NCI-H2081 (cell line): ENCODE data around the gene PIP5KL1.

Source experiments
- DNase-seq, 2 experiments: peaks; one replicate each; lab custom pipeline; 2025; lab: John Stamatoyannopoulos, UW

The PIP5KL1 gene

DNA sequence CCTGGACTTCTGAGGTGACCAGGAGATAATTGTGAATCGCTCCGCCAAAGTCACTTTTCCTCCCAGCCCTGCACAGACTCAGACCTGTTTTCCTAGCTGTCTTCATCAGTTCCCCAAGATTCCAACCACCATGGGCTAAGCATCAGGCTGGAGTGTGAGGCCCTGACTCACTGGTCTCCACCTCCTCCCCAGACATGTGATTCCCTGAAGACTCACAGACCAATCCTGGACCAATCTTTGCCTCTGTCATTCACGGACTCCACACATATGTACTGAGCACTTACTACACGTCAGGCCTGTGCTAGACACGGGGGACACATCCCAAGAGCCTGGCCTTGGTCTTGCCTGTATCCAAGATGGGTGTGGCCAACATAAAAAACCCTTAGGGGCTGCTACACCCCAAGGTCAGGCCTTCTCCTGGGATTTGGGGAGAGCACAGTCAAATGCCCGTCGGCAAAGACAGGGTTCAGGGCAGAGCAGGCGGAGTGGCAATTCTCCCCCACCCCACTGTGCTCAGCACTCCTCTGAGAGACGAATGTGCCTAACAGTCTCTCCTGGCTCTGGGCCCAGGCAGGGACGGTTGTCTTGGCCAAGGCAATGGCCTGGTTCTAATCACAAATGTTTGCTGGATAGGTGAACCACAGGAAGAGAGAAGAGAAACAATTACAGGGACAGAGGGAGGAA is 38.3 kb upstream of the PIP5KL1 start:
- peak; percentile 63 to 84 for DNase-seq

DNA sequence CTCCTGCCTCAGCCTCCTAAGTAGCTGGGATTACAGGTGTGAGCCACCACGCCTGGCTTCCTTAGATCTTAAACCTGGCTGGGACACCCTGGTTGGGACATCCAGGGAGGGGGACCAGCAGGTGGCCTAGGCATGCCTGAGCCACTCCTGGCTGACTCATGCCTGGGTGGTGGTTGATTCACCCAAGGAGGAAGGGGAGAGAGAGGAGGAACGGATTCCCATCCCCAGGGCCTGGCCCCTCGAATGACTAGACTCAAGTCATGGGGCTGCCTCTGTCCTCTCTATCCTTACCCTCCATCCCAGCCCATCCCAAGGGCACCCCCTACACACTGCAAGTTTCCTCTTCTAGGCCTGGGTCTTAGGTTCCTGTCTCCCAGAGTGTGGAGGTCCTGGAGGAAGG is 37.5 kb upstream of the PIP5KL1 start:
- DNase-seq: no peak

DNA sequence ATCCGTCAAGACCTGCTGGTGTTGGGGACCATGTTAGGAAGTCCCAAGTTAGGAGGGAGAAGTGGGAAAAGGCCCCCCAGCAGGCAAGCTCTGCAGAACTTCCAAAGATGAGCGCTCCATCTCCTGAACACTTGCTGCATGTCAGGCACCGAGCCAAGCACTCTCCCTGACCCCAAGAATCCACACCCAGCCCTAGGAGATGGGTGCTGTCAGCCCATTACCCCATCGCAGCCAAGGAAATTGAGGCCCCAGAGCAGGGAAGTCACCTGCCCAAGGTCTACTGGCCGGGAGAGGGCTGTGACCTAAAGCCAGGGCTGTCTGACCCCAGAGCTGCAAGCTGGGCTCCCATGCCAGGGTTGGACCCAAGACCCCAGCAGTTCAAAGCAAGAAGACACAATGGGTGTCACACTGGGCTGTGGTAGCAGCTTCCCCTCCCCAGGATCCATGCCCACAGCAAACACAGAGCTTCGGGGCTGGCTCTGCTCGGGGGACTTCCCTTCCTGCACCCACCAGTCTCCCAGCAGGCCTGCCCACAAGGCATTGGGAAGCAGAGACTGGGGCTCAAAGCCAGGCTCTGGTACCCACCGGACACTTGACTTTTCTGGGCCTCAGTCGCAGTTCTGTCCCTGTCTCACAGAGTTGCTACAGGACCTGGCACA is 36.7 kb upstream of the PIP5KL1 start:
- DNase-seq: no peak

DNA sequence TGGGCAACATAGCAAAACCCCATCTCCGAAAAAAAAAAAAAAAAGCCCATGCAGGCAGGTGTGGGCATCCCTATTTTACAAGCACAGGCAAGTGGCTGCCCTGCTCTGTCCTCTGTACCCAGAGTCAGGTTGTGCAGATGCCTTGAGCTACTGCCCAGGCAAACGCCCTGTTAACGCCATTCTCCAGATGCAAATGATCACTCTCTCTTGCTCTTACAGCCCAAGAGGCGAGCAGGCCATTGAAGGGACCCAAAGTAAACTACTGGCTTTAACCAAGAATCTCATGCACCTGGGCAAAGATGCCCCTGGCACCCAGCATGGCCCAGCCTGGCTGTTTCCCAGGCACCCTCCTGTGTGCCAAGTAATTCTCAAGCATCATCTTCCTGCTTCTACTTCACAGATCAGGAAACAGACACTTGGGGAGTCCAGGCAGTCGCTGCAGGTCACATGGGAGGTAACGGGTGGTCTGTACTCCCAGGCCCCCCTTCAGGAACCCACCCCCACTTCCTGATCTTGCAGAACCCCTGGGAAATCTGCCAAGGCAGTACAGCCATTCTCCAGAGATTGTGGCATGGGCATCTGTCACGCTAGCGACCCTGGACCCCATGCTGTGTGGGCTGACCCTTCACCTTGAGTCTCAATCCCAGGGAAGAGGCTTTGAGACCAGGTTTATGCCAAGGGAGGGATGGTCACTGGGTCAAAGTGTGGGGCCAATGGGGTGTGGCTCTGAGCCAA is 36.0 kb upstream of the PIP5KL1 start:
- DNase-seq: peak in 1 of 2 experiments; percentile 45

DNA sequence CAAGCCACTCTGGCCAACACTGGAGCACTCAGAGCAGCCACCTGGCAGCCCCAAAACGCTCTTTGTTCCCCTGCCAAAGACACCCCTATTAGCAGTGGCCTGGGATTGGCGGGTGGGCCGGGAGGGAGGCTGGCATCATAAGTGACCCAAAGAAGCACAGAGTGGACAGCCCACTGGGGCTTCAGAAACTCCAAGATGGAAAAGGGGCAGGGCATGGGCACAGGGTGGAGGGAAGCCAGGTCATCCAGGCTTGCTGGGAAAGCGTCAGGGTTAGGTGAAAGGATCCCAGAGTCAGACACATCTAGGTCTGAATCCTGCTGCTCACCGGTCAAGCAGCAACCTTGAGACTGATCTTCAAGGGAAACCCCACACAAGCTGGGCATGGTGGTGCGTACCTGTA is 35.4 kb upstream of the PIP5KL1 start:
- no peak for DNase-seq

DNA sequence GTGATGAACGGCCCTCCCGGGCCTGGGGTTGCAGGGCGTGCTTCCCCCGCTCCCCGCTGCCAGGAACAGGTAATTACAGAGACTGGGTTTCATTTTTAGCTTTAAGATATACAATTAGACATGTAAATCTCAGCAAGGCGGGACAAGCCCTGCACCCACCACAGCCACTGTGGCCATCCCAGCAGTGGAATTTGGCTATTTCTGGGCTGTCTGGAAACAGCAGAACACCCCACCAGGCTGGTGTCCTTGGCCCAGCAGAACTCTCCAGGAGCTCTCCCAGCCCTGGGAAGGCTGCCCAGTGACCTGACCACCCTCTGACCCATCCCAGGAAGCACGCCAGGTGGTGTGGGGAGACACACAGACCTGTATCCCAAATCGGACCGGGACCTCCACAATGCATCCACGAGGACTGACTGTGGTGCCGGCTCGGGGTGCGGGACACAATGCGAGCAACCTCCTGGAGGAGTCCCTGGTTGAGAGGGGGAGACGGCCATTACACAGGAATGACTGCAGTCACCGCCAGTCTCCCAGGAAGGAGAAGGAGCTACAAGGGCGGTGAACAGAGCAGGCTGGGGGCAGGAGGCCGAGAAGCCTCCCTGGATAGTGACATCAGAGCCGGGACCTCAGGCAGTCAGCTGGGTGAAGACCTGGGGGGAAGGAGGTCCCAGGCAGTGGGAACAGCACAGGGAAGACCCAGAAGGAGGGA is 32.9 kb upstream of the PIP5KL1 start:
- DNase-seq: peak in 1 of 2 experiments; percentile 26

DNA sequence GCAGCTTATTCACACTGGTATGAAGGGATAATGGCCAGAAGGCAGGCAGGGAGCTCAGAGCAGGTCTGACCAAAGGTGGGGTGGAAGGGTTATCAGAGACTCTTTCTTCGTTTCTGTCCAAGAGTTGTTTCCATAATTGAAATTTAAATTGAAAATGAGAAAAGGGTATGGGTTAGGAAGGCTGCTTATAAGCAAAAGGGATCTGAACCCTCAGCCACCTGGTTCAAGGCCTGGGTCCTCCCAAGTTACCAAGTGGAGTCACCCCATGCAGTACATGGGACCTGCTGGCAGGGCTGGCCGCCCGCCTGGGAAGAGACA is 32.4 kb upstream of the PIP5KL1 start:
- DNase-seq: peak in 1 of 2 experiments; percentile 66

DNA sequence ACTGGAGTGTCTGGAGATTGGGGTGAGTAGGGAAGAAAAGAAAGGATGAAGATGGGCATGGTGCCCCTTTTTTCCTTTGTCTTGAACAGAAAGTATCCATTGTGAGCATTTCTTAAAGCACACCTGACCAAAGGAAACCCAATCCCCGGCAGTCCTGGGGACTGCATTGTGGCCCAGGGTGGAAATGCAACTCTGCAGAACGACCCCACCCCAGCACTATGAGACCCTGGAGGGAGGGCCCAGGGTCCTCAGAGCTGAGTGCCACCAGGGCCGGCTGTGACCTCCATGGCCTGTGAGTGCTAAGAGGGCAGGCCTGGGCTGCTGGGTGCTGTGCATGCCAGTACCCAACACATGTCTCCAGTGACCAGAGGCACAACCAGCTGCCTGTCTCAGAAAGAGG is 31.7 kb upstream of the PIP5KL1 start:
- no peak for DNase-seq

DNA sequence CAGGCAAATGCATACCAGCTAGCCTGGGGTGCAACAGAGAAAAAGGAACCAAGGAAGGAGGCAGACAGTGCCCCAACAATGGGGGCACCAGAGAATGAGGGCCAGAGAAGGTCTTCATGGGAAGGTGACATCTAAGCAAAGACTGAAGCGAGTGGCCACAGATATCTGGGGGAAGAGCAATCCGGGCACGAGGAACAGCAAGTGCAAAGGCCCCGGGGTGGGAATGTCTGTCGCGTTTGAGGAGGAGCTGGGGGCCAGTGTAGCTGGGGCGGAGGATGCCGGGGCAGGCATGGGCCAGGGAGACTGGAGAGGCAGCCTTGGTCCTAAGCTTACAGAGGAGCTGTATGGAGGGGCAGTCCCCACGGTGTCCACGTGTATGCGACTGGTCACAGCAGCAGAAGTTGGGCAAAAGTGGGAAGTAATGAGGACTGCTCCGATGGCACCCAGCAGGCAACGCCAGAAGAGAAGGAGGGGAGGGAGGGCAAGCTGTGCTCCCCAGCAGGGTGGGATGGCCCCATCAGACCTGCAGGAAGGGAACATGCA is 31.1 kb upstream of the PIP5KL1 start:
- no peak for DNase-seq

DNA sequence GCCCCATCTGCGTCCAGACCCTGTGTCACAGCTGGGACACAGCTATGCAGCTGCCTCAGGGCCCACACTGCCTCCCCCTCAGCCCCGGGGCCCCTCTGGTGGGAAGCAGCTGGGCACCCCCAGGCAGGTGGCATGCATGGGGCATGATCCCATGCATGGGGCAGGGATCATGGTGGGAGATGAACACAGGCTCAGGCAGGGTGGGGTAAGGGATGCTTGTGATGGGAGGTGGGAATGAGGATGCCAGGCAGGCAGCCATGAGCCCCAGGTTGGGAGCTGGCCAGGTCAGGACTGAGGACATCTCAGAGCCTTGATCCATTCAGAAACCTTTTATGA is 30.5 kb upstream of the PIP5KL1 start:
- DNase-seq: no peak

DNA sequence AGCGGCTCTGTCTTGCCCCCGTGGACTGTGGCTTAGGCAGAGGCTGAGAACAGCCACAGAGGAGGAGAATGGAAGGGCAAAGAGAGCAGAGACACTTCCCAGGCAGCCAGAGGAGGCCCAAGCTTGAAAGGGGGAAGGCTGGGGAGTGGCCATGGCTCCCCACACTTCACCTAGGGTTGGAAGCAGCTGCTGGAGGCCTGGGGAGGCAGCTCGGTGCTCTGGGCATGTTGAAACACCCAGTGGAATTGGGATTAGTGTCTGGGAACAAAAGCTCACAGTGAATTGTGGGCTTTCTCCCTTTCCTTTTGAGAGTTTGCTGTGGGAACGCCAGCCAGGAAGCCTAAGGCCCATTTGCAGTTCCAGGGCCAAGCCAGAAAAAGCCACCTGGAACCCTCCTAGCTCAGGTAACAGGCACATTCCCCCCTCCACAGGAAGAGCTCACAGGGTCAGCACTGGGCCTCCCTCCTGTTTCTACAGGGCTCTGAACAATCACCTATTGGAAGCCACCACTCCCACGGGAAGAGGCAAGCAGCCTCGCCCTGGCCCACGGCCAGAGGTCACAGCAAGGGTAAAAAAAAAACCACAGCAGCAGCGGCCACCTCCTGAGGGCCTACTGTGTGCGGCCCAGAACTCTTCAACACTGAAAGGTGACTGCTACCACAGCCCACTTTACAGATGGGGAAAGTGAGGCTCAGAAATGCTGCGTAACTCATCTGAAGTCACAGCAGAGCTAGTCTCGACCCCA is 30.0 kb upstream of the PIP5KL1 start:
- DNase-seq: peak; percentile 73 to 79

DNA sequence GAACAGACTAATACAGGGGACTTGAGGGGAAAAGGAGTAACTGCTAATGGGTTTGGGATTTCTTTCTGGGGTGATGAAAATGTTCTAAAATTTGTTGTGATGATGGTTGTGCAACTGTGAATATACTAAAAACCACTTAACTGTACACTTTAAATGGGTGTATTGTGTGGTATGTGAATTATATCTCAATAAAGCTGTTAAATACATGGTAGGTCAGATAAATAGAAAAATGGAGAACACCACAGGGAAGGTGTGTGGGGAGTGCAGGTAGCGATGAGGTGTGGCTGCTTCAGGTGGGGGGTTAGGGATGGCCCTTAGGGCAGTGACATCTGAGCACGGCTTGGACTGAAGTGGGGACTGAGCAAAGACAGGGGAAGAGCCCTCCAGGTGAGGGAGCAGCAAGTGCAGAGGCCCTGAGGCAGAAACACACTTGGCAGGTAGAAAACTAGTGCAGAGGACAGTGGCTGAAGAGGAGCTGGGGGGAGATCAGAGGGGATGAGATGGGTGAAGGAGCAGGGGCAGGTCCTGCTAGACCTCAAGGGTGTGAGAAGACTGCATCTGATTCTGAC is 29.3 kb upstream of the PIP5KL1 start:
- no peak for DNase-seq

DNA sequence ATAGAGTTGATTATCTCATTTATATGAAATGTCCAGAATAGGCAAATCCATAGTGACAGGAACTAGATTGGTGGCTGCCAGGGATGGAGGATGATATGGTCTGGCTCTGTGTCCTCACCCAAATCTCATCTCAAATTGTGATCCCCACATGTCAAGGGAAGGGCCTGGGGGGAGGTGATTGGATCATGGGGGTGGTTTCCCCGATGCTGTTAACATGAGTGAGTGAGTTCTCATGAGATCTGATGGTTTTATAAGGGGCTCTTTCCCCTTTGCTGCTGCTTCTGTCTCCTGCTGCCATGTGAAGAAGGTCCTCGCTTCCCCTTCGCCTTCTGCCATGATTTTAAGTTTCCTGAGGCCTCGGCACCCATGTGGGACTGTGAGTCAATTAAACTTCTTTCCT is 28.8 kb upstream of the PIP5KL1 start:
- DNase-seq: no peak

DNA sequence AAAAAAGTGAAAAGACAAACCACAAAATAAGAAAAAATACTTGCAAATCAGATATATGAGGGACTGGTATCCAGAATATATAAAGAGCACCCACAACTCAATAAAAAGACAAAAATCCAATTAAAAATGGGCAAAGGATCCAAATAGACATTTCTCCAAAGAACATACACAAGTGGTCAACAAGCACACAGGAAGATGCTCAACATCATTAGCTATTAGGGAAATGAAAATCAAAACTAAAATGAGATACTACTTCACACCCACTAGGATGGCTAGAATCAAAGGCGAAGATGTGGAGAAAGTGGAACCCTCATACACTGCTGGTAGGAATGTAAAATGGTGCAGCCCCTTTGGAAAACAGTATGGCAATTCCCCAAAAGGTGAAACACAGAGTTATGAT is 28.2 kb upstream of the PIP5KL1 start:
- DNase-seq: no peak

DNA sequence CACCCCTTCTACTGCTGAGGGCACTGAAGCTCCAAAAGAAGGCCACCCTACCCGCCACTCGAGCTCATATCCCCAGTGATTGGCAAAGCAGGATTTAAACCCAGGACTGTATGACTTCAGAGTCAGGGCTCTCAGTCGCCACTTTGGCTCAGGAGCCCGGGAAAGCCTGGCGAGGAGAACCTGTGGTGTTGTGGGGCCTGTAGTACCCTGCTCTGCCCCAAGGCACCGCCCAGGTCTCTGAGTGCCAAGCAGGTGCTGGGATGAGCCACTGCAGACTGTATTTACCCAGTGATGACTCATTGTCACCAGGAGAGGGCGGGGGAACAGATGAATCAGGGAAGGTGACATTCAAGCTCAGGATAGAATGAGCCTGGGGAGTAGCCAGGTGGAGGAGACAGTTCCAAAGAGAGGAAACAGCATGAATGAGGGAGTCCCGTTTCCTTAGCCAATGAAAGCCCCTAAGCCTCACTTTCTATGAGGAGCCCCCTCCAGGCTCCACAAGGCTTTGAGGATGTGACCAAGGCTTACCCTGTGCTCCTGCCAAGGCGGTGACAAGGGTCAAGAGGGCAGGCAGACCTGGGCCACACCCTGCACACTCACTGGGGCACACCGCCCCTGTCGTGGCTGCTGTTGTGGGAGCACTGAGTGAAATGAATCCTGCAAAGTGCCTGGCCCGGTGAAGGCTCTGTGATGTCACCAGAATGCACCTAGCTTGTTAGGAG is 24.9 kb upstream of the PIP5KL1 start:
- DNase-seq: peak; percentile 94 to 98

DNA sequence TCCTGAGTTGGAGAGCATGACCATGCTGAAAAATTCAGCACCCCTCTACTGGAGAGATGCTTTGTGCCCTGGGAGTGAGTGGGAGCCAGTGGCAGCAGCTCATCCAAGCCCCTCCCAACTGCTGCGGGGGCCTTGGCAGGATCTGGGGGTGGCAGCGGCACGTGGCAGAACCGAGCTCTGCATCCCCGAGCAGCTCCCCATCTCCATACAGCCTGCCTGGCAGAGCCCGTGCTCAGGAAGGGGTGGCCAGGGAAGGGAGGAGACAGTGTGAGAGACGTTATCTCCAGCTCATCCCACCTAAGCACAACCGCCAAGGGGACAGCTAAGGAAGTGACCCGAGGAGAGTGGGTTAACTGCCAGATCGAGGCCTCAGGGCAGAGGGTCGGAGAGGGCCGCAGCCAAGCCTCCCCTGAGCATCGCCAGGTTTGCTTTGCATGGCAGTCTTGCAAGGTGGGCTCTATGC is 24.3 kb upstream of the PIP5KL1 start:
- DNase-seq: no peak

DNA sequence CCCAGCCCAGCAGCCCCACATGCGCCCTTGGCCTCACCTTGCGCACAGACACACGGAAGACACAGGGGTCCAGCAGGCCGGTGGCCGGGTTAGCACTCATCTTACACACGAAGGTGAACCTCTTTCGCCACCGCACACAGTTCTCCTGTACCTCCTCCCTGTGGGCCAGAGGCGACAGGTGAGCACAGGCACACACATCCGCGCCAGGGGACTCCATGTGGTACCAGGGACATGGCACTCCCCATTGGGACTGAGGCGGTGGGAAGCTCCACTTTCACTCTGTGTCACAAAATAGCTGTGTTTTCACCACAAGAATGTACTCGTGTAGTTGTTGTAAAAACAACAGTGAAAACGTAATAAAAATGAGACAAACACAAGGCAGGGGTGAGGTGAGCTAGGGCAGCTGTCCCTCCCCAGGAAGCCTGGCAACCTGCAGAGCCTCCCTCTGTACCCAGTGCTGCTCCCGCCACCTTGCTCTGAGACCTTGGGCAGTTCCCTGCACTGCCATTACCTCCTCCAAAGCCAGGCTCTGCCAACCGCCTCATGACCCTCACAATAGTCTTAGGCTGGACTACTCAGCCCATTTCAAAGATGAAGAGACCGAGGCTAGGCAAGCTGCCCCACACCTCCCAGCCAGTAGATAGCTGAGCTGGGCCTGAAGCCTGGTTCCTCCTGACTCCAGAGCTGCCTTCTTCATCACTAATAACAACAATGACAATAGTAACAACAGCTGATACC is 23.4 kb upstream of the PIP5KL1 start:
- DNase-seq: peak in 1 of 2 experiments; percentile 77

DNA sequence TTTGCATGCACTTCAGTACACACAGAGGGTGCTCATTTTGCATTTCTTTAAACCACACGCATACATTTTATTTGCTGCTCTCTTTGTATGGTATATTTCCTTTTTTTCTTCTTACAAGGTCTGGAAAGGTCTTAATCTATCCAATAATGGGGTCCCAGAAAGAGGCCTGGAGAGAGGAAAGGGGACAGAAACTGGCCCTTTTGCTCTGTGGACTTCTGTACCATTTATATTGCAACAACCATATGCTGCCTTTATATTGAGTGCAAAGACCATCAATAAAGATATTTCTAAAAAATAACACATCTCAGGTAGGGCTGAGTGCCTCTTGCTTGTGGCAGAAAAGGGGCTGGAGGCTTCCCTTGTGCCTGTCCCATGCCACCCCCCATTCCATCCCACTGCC is 22.6 kb upstream of the PIP5KL1 start:
- DNase-seq: no peak

DNA sequence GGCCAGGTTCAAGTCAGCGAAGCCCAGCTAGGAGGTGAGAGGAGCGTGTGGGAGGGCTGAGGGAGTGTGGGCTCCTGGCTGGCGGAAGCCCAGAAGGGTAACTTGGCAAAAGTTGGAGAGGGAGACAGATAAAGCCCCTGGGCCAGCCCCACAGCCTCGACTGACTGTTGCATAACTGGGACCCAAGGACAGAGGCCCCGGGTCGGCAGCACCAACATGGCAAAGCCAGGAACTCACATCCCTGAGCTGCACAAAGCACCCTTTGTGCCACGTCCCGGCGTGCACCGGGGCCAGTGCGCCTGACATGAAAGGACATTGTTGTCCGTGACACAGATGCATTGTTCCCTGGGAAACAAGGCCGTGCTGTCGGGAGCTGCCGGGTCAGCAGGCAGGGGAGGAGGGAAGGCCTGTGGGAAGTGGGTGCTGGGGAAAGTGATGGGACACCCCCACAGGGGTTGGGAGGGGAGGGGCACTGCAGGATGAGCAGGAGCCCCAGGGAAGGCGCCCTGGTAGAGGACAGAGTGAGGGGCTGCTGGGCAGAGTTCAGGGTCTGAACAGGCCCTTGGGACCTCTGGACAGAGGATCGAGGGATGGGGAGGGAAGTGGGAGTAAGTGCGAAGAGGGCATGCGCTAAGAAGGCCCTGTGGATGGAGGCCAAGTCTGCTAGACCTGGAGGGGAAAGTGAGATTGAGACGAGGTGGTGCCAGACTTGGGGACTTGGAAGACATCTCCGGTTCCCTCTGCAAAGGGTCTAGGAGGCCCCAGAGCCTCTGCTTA is 20.1 kb upstream of the PIP5KL1 start:
- no peak for DNase-seq
